NCI-H446 treated with DMSO at 0.1 percent for 48 hours (cell line): ENCODE measurements around the gene SLC38A8.

Source experiments
- DNase-seq: peaks from one replicate; lab custom pipeline; 2025; lab: John Stamatoyannopoulos, UW

Gene SLC38A8

GRCh38 chr16:84048871-84049270 lies 6.3 kb upstream of the SLC38A8 start:
- no peak for DNase-seq

- no peak for DNase-seq
Measured at GRCh38 chr16:84048270-84048669, 5.7 kb upstream of the SLC38A8 start.

GRCh38 chr16:84047626-84048025 lies 5.0 kb upstream of the SLC38A8 start:
- DNase-seq, result no peak

- DNase-seq, result no peak
Measured at GRCh38 chr16:84047206-84047605, 4.6 kb upstream of the SLC38A8 start.

- no peak for DNase-seq
Measured at GRCh38 chr16:84045818-84046470, 3.3 kb upstream of the SLC38A8 start.

- DNase-seq, result no peak
Measured at GRCh38 chr16:84045001-84045817, 2.6 kb upstream of the SLC38A8 start.

- no peak for DNase-seq
Measured at GRCh38 chr16:84044118-84044488, 1.5 kb upstream of the SLC38A8 start.

GRCh38 chr16:84043486-84044117 lies 1.0 kb upstream of the SLC38A8 start:
- DNase-seq, result no peak

- DNase-seq, result no peak
Measured at GRCh38 chr16:84042879-84043485, 387 bp upstream of the SLC38A8 start.

- DNase-seq, result no peak
Measured at GRCh38 chr16:84041881-84042280, 714 bp downstream of the SLC38A8 start.

- DNase-seq, result no peak
Measured at GRCh38 chr16:84040823-84041820, 1.5 kb downstream of the SLC38A8 start.

GRCh38 chr16:84040226-84040822 lies 2.3 kb downstream of the SLC38A8 start:
- DNase-seq, result no peak

- DNase-seq, result no peak
Measured at GRCh38 chr16:84039696-84040095, 2.9 kb downstream of the SLC38A8 start.

- DNase-seq, result no peak
Measured at GRCh38 chr16:84038469-84038868, 4.1 kb downstream of the SLC38A8 start.

- no peak for DNase-seq
Measured at GRCh38 chr16:84036982-84037425, 5.6 kb downstream of the SLC38A8 start.

- no peak for DNase-seq
Measured at GRCh38 chr16:84036131-84036530, 6.5 kb downstream of the SLC38A8 start.

- DNase-seq, result no peak
Measured at GRCh38 chr16:84034516-84034915, 8.1 kb downstream of the SLC38A8 start.

- DNase-seq, result no peak
Measured at GRCh38 chr16:84033251-84034195, 9.1 kb downstream of the SLC38A8 start.

GRCh38 chr16:84032458-84033178 lies 10.0 kb downstream of the SLC38A8 start:
- DNase-seq, result no peak
